ENCODE data around the gene ADAMTSL2.

ADAMTSL2 gene

DNA sequence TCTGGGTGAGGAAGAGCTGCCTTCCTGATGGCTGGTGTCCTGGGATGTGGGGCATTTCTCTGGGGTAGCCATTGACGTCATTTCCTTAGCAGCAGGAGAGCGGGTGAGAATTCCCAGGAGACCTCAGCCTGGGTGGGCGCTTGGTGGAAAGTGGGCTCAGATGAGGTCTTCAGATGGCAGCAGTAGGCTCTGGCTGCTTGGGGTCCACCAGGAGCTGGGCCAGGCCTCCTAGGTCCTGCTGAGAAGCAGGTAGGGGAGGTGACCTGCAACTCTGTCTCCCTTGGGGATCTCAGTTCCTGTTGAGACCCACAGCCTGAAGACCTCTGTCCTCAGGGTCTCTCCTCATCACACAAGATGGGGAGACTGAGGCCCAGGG lies 43.2 kb downstream of the ADAMTSL2 start:
- H3K27ac ChIP-seq (replicated peaks) = no peak overlapping the region
- peaks cover 38% of the 10 kb centered on the region for H3K27me3 ChIP-seq (ENCODE audit: insufficient read depth, poor library complexity, severe bottlenecking)
- DNase-seq (ENCODE audit: low read depth in 1 of 2, low spot score in 1 of 2) = no peak
- H3K4me3 ChIP-seq (replicated peaks; ENCODE audit: insufficient read depth, low read length) = no peak overlapping the region
- TF ChIP-seq POLR2AphosphoS5 (IDR thresholded peaks at IDR 0.05; ENCODE audit: low read depth) = no peak
- TF ChIP-seq GABPA (IDR thresholded peaks at IDR 0.05; ENCODE audit: low read depth) = no peak
- TF ChIP-seq, protein P1, sequence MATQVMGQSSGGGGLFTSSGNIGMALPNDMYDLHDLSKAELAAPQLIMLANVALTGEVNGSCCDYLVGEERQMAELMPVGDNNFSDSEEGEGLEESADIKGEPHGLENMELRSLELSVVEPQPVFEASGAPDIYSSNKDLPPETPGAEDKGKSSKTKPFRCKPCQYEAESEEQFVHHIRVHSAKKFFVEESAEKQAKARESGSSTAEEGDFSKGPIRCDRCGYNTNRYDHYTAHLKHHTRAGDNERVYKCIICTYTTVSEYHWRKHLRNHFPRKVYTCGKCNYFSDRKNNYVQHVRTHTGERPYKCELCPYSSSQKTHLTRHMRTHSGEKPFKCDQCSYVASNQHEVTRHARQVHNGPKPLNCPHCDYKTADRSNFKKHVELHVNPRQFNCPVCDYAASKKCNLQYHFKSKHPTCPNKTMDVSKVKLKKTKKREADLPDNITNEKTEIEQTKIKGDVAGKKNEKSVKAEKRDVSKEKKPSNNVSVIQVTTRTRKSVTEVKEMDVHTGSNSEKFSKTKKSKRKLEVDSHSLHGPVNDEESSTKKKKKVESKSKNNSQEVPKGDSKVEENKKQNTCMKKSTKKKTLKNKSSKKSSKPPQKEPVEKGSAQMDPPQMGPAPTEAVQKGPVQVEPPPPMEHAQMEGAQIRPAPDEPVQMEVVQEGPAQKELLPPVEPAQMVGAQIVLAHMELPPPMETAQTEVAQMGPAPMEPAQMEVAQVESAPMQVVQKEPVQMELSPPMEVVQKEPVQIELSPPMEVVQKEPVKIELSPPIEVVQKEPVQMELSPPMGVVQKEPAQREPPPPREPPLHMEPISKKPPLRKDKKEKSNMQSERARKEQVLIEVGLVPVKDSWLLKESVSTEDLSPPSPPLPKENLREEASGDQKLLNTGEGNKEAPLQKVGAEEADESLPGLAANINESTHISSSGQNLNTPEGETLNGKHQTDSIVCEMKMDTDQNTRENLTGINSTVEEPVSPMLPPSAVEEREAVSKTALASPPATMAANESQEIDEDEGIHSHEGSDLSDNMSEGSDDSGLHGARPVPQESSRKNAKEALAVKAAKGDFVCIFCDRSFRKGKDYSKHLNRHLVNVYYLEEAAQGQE (IDR thresholded peaks at IDR 0.05; ENCODE audit: insufficient replicate concordance, low read depth) = no peak
- TF ChIP-seq SPI1 (IDR thresholded peaks at IDR 0.05; ENCODE audit: borderline replicate concordance, low read depth) = no peak
- TF ChIP-seq, protein P2, sequence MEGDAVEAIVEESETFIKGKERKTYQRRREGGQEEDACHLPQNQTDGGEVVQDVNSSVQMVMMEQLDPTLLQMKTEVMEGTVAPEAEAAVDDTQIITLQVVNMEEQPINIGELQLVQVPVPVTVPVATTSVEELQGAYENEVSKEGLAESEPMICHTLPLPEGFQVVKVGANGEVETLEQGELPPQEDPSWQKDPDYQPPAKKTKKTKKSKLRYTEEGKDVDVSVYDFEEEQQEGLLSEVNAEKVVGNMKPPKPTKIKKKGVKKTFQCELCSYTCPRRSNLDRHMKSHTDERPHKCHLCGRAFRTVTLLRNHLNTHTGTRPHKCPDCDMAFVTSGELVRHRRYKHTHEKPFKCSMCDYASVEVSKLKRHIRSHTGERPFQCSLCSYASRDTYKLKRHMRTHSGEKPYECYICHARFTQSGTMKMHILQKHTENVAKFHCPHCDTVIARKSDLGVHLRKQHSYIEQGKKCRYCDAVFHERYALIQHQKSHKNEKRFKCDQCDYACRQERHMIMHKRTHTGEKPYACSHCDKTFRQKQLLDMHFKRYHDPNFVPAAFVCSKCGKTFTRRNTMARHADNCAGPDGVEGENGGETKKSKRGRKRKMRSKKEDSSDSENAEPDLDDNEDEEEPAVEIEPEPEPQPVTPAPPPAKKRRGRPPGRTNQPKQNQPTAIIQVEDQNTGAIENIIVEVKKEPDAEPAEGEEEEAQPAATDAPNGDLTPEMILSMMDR (IDR thresholded peaks at IDR 0.05; ENCODE audit: insufficient read depth, low read length) = no peak

DNA sequence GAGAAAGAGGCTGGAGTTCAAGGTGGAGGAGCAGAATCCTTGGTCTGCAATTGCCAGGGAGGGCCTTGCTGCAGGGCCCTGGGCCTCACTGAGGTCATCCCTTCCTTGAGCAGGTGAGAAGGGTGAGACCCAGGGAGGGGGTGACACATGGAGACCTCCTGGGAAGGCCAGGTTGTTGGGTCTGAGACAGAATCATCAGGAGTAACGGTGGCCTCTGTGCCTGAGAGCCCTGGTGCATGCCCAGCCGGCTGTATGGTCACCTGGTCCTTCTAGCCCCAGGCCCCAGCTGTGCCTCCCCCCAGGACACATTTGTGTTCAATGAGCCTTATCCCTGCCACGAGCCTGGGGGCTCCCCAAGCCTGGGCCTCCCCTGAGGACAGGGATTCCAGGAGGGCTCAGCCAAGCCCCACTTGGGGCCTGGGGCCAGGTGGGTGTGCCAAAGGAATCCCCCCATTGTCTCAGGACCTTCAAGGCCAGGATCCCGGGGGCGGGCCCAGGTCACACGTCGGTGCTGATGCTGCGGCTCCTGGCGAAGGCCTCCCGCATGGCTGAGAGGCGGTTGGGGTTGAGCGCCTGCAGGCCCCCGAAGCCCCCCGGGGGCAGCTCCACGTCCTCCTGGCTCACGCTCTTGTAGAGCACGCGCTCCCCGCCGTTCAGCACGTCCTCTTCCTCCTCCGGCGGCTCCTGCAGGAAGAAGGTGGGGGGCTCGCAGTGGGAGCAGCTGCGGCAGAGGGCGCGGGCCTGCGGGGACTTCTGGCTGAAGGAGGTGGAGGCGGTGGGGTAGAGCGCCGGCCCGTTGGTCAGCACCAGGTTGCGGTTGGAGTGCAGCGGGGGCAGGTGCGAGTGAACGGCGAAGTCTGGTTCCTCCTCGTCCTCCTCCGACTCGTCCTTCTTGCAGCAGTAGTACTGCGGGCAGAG lies 44.3 kb downstream of the ADAMTSL2 start:
- TF ChIP-seq SPI1 (IDR thresholded peaks at IDR 0.05; ENCODE audit: borderline replicate concordance, low read depth) (no peak), GABPA (IDR thresholded peaks at IDR 0.05; ENCODE audit: low read depth) (no peak), POLR2AphosphoS5 (IDR thresholded peaks at IDR 0.05; ENCODE audit: low read depth) (no peak)
- TF ChIP-seq, protein P2 (IDR thresholded peaks at IDR 0.05; ENCODE audit: insufficient read depth, low read length) = no peak
- TF ChIP-seq, protein P1 (IDR thresholded peaks at IDR 0.05; ENCODE audit: insufficient replicate concordance, low read depth) = no peak
- Histone ChIP-seq H3K27ac (replicated peaks) (no peak overlapping the region), H3K27me3 (ENCODE audit: insufficient read depth, poor library complexity, severe bottlenecking) (peaks cover 38% of the 10 kb centered on the region), H3K4me3 (replicated peaks; ENCODE audit: insufficient read depth, low read length) (no peak overlapping the region)
- DNase-seq (ENCODE audit: low read depth in 1 of 2, low spot score in 1 of 2) = no peak

DNA sequence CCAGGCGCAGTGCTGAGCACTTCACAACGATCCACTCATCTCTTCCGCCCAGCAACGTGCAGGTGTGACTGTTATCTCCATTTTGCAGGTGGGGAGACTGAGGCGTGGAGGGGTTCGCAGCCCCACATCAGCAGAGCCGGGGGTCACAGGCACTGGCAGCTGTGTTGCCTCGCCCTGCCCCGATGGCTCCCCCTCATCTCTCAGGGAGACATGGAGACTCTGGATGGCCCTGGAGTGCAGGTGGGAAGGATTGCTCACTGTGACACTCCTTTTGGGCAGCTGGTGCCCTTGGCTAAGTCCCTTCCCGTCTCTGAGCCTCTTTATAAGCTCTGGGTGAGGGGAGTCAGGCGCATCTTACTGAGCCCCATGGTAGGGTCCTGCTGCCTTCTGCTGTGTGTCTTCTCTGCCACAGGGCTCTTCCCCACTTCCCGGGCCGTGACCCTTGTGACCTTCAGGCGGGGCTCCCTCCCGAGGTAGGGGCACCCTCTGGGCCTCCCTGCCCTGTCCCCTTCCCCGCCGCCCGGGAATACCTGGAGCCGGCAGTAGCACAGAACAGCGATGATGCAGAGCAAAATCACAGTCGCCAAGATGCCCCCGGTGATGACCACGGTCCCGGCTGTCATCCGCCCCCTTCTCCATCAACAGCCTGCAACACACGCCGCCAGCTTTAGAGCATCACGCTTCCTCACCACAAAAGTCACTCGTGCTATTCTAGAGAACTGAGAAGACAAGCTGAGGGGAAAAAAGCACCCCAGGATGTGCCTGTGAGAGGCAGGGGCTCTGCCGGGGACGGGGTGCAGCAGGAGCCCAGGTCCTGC lies 45.3 kb downstream of the ADAMTSL2 start:
- Histone ChIP-seq H3K4me3 (replicated peaks; ENCODE audit: insufficient read depth, low read length) (no peak overlapping the region), H3K27ac (replicated peaks) (no peak overlapping the region), H3K27me3 (ENCODE audit: insufficient read depth, poor library complexity, severe bottlenecking) (peaks cover 45% of the 10 kb centered on the region)
- no peak for DNase-seq (ENCODE audit: low read depth in 1 of 2, low spot score in 1 of 2)
- TF ChIP-seq, protein P2 (IDR thresholded peaks at IDR 0.05; ENCODE audit: insufficient read depth, low read length) = no peak
- TF ChIP-seq GABPA (IDR thresholded peaks at IDR 0.05; ENCODE audit: low read depth) (no peak), SPI1 (IDR thresholded peaks at IDR 0.05; ENCODE audit: borderline replicate concordance, low read depth) (no peak), POLR2AphosphoS5 (IDR thresholded peaks at IDR 0.05; ENCODE audit: low read depth) (no peak)
- TF ChIP-seq, protein P1 (IDR thresholded peaks at IDR 0.05; ENCODE audit: insufficient replicate concordance, low read depth) = no peak

All from HL-60 (cell line).